Epidermal melanocyte (primary cell): Measurements from ENCODE around the gene ATP9A.
A peak's percentile ranks its signal among the peaks of the same experiment; 100 is the strongest.
"Not testable (repeated sequence)": the region's sequence is repeated elsewhere in the genome, so short reads cannot be mapped to it uniquely, and the experiment has no call there.

Source experiments
- DNase-seq: peaks from one replicate; pipeline ENCODE4 v3.0.0; 2011; ENCODE audit warnings: low spot score; ENCODE audit not compliant: insufficient read length

ATP9A gene

GRCh38 chr20:51727872-51728271 is 40.3 kb downstream of the ATP9A start:
- DNase-seq = no peak

DNA sequence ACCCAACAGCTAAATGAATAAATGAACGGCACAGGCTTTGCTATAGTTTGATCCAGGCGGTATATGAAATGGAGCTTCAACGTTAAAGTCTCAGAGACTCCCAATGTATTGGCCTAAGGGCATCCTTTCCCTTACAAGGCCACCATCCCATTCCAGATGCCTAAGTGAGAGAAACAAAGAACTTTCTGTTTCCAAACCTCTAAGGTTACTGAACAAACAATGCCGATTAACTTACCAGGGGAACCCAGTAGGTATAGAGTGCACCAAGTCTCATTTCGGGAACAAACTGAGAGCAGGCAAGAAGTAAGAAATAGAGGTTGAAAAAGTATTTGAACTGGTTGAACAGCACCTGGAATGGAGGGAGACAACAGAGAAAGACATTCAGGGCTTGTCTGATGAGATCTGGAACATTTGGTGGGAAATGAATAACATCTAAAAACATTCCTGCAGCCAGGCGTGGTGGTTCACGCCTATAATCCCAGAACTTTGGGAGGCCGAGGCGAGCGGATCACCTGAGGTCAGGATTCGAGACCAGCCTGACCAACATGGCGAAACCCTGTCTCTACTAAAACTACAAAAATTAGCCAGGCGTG is 42.5 kb downstream of the ATP9A start:
- peak; percentile 48 for DNase-seq

GRCh38 chr20:51723026-51723425 is 45.2 kb downstream of the ATP9A start:
- DNase-seq = not testable (repeated sequence)

DNA sequence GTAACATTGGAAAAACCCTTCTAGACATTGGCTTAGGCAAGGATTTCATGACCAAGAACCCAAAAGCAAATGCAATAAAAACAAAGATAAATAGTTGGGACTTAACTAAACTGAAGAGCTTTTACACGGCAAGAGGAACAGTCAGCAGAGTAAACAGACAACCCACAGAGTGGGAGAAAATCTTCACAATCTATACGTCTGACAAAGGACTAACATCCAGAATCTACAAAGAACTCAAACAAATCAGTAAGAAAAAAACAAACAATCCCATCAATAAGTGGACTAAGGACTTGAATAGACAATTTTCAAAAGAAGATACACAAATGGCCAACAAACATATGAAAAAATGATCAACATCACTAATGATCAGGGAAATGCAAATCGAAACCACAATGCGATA is 45.9 kb downstream of the ATP9A start:
- DNase-seq = not testable (repeated sequence)

DNA sequence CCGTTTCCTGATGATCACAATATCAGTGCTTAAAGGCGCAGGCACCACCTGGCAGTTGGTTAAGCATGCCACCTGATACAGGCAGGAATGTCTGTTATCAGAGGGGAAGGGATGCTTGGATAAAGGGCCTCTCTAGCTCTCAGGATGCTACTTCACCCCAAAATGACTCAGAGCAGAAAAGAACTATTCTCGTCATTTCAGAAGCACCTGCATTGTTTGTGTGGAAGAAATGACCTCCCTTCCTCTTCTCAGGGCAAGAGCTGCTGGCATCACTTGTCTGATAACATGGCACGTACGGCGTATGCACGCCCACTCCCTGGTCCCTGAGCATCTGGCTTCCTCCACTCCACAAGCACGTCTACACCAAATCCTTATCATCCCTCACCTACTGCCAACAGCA is 47.3 kb downstream of the ATP9A start:
- no peak for DNase-seq

DNA sequence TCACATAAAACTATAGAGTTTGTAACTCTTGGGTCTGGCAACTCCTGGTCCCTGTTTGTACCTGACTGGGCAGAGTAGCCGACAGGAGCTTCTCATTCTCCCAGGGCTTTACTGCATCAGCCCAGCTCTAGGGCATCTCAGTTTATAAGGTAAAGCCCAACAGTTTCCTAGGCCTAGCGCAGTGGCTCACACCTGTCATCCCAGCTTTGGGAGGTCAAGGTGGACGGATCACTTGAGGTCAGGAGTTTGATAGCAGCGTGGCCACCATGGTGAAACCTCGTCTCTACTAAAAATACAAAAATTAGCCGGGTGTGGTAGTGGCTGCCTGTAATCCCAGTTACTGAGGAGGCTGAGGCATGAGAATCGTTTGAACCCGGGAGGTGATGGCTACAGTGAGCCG is 47.8 kb downstream of the ATP9A start:
- no peak for DNase-seq

- DNase-seq = no peak
Measured at GRCh38 chr20:51715856-51716185, 52.4 kb downstream of the ATP9A start.

- DNase-seq = no peak
Measured at GRCh38 chr20:51715163-51715855, 52.9 kb downstream of the ATP9A start.

GRCh38 chr20:51713213-51713598 is 55.0 kb downstream of the ATP9A start:
- no peak for DNase-seq

- DNase-seq = no peak
Measured at GRCh38 chr20:51712501-51713212, 55.5 kb downstream of the ATP9A start.

- DNase-seq = no peak
Measured at GRCh38 chr20:51711426-51711825, 56.8 kb downstream of the ATP9A start.

GRCh38 chr20:51710361-51710894 is 57.8 kb downstream of the ATP9A start:
- no peak for DNase-seq

DNA sequence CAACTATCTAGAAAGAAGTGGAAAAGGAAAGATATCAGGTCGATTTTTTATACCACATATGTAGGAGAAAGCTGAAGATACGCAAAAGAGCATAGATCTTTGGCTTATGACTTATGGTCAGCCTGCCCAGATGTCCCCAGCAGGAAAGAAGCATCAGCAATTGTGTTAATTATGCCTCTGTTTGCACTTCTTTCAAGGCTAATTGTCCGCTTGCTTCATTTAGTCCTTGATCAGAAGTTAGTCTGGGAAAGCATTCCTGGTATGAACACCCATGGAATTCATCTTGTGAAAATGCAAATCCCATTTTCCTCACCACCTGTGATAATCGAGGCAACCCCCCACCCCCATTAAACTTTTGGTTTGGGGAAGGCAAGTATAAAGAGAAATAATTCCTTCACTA is 62.8 kb downstream of the ATP9A start:
- no peak for DNase-seq

DNA sequence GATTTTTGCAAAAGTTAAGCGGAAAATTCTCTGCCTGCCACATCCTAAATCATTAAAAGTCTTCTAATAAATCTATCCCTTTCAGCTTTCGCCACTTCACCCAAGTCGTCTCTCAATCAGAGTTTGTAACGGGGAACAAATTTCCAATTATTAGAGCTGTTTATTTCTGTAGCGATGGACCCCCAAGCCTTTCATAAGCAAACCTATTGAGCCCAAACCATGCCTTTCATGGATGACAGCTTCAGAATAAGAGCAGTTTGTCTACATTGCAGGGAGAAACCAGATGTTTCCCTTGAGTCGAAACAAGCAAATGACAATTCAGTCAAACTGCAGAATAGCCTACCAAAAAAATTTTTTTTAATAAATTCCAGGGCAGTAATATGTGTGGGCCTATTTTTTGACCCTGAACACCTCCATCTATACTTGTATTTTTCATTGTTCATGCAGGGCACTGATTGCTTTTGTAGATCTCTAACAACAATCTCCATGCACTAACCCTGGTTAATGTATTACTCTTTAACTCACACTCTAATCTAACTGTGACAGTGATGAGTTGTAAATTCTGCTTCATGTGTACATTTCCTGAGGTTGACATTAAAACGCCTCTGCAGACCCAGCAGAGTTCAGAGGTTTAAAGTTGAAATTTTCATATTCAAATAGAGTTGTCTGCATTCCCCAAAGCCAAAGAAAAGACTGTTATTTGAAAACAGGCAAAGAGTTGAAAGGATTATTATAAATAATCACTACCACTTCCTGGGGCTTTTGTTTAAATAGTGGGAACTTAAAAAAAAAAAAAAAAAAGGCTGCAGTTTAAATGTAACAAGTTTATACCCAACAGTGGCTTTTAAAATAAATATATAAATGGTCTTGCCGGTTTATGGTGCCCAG is 64.5 kb downstream of the ATP9A start:
- no peak for DNase-seq

DNA sequence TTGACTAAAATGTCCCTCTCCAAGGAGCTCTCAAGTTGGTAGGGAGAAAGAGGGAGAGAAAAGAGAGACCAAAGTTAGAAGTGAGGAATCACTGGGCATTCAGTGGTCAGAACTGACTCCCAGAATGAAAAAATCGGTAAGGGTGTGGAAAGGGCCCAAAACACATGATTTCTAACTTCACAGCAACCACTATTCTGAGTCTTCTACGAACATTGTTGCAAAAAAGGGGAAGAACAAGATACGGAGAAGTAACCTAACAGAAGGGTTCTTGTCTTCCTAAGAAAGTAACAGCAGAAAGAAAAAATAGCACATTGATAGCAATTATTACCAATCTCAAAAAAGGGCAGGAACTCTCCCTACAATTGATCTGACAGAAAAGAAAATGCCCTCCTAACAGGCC is 65.6 kb downstream of the ATP9A start:
- no peak for DNase-seq

DNA sequence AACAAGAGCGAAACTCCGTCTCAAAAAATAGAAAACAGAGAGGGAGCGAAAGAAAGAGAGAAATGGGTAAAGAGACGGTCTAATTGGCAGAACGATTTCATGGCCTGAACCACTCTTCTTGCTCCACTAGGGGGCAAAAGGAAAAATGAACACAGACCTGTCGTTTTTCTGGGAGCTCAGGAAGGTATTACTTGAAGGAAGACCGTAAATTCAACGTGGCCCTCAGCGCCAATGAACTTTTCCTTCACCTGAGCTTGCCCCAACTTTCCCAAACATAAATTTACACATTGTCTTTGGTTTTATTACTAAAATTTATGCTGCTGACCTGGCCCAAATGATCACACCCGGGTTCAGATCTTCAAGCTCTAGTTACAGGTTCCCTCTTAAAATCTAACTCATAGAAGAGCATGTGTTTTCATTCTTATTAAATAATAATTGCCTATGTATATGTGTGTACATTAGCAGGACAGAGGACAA is 67.3 kb downstream of the ATP9A start:
- DNase-seq = no peak

GRCh38 chr20:51698252-51698651 is 69.9 kb downstream of the ATP9A start:
- DNase-seq = no peak

DNA sequence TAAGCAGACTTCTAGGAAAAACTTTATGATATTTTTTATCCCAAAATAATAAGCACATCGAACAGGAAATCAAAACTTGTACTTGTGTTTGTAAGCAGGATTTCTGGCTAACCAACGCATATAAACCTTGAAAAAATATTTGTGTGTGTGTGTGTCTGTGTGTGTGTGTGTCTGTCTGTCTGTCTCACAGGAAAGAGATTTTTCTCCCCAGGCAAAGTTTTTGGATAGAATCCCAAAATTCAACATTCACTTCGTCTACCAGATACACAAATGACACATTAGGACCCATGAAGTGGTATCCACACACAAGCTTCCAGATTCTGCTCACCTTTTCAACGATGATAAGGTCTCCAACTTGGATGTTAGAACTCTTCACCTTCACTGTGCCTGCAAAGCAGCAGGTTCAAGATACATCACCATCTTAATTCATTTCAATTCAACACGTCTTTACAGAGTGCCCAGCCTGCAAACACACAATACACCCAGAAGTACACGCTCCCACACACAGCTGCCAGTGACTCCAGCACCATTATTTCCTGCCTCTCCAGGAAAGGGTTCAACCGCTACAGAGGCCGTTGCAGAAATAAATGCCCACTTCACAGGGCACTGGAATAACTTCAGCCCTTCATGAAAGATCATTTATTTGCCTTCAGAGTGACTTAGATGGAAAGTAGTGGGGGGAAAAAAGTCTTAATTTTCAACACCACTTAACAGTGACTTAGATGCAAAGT is 70.9 kb downstream of the ATP9A start:
- DNase-seq = no peak

- DNase-seq = no peak
Measured at GRCh38 chr20:51696304-51697071, 71.7 kb downstream of the ATP9A start.
